Measurements from ENCODE around the gene REPIN1.

Gene REPIN1

GRCh38 chr7:150412016-150412415, 43.4 kb downstream of the REPIN1 start:
- DNase-seq (ENCODE audit: insufficient read length, low spot score) = no peak
- no peak for TF ChIP-seq CTCF (IDR thresholded peaks at IDR 0.05; ENCODE audit: insufficient read depth, missing control alignments)
- no peak for FAIRE-seq

GRCh38 chr7:150412518-150413488, 44.2 kb downstream of the REPIN1 start:
- DNase-seq (ENCODE audit: insufficient read length, low spot score) = no peak
- TF ChIP-seq CTCF (IDR thresholded peaks at IDR 0.05; ENCODE audit: insufficient read depth, missing control alignments) = no peak
- no peak for FAIRE-seq

- no peak for DNase-seq (ENCODE audit: insufficient read length, low spot score)
- no peak for FAIRE-seq
- no peak for TF ChIP-seq CTCF (IDR thresholded peaks at IDR 0.05; ENCODE audit: insufficient read depth, missing control alignments)
Measured at GRCh38 chr7:150413640-150414081, 45.0 kb downstream of the REPIN1 start.

GRCh38 chr7:150415161-150416153, 46.8 kb downstream of the REPIN1 start:
- no peak for DNase-seq (ENCODE audit: insufficient read length, low spot score)
- no peak for TF ChIP-seq CTCF (IDR thresholded peaks at IDR 0.05; ENCODE audit: insufficient read depth, missing control alignments)
- no peak for FAIRE-seq

GRCh38 chr7:150417239-150417638, 48.6 kb downstream of the REPIN1 start:
- FAIRE-seq (no peak), DNase-seq (ENCODE audit: insufficient read length, low spot score) (no peak)
- TF ChIP-seq CTCF (IDR thresholded peaks at IDR 0.05; ENCODE audit: insufficient read depth, missing control alignments) = no peak

GRCh38 chr7:150417863-150418262, 49.2 kb downstream of the REPIN1 start:
- TF ChIP-seq CTCF (IDR thresholded peaks at IDR 0.05; ENCODE audit: insufficient read depth, missing control alignments) = no peak
- no peak for DNase-seq (ENCODE audit: insufficient read length, low spot score)
- no peak for FAIRE-seq
